ENCODE measurements around the gene EEF1G. TPM values are rescaled to one million over a fixed set of nuclear protein-coding genes. Genes with fewer than 3 reads are reported as not detected.

Gene EEF1G
- polyA plus RNA-seq, 2 of the 4 experiments (the other 2 are of a cell fraction) = 1,570 to 1,728 TPM

GRCh38 chr11:62556108-62556874, 17.4 kb downstream of the EEF1G start (continued):
- TF ChIP-seq ELK1 (IDR thresholded peaks at IDR 0.05; ENCODE audit: low read depth, low read length) = no peak
- peak; percentile 47 for TF ChIP-seq JUNB (IDR thresholded peaks at IDR 0.05)
- peak; percentile 78; the same call in 1 of the 2 replicates for TF ChIP-seq MYC (IDR thresholded peaks at IDR 0.05; ENCODE audit: borderline replicate concordance, low read length)
- no peak for TF ChIP-seq POLR2A (IDR thresholded peaks at IDR 0.05; ENCODE audit: low read length)
- peak; percentile 42; the same call in 1 of the 2 replicates for TF ChIP-seq HOXA7 (CRISPR knock-in tag; IDR thresholded peaks at IDR 0.05)
- TF ChIP-seq ZC3H11A (IDR thresholded peaks at IDR 0.05) = no peak
- TF ChIP-seq EP300 (IDR thresholded peaks at IDR 0.05) = no peak
- TF ChIP-seq RNF2 (IDR thresholded peaks at IDR 0.05; ENCODE audit: borderline replicate concordance, low read depth) = no peak

- Histone ChIP-seq H3K4me2 (peak overlapping the region; percentile 86), H3K4me1 (peaks cover 90% of the 10 kb centered on the region), H3K4me3 (no peak overlapping the region; the same call in 2 of the 3 replicates), H3K9me3 (no peaks in the 10 kb centered on the region), H3K27ac (peak overlapping the region; percentile 90 to 94)
- FAIRE-seq (no peak), ATAC-seq (no peak), DNase-seq (ENCODE audit: low read depth in 1 of 2, low spot score in 1 of 2) (peak in 1 of 2 experiments; percentile 26)
- CTCF ChIA-PET = interaction anchor here (0.9 to 12.6 kb wide), 5 partner anchors 10 to 161 kb away, joined by 3 to 296 read pairs (median 46); partner anchors contain the start of genes AHNAK and SCGB1A1
- TF ChIP-seq EHF (CRISPR knock-in tag; IDR thresholded peaks at IDR 0.05) = no peak
- no peak for TF ChIP-seq HES2 (IDR thresholded peaks at IDR 0.05)
- TF ChIP-seq FOXS1 (CRISPR knock-in tag; IDR thresholded peaks at IDR 0.05) = no peak
- no peak for TF ChIP-seq ATOH8 (CRISPR knock-in tag; IDR thresholded peaks at IDR 0.05; ENCODE audit: low read depth)
- TF ChIP-seq MAFK (IDR thresholded peaks at IDR 0.05; ENCODE audit: partially characterized antibody) = no peak
- 53% methylated on average over 4 of the region's 4 CpGs for whole genome bisulfite sequencing (ENCODE audit: missing lambda C conversion rate)
- POLR2A ChIA-PET = interaction anchor here (1.1 to 4.1 kb wide), 3 partner anchors 9 to 36 kb away, joined by 3 to 31 read pairs (median 9); partner anchors contain the start of genes AHNAK, EEF1G and TUT1
Observed at GRCh38 chr11:62555464-62556107, 18.1 kb downstream of the EEF1G start.

GRCh38 chr11:62554387-62555167, 19.1 kb downstream of the EEF1G start:
- peak overlapping the region; percentile 90 to 94 for H3K27ac ChIP-seq
- CTCF ChIA-PET = interaction anchor here (0.9 to 12.6 kb wide), 11 partner anchors 9 to 160 kb away, joined by 3 to 296 read pairs (median 5); partner anchors contain the start of genes AHNAK, SCGB1A1 and TUT1
- TF ChIP-seq TP53 (CRISPR knock-in tag; IDR thresholded peaks at IDR 0.05) = no peak
- TF ChIP-seq MAFK (IDR thresholded peaks at IDR 0.05; ENCODE audit: partially characterized antibody) = peak; percentile 51
- no peak for TF ChIP-seq KDM5A (IDR thresholded peaks at IDR 0.05)
- TF ChIP-seq ESRRA (IDR thresholded peaks at IDR 0.05; ENCODE audit: borderline replicate concordance, low read length) = no peak
- no peak for TF ChIP-seq FOSL2 (IDR thresholded peaks at IDR 0.05)
- TF ChIP-seq FOSL2 (CRISPR knock-in tag; IDR thresholded peaks at IDR 0.05) = no peak
- no peak for TF ChIP-seq SMC3 (IDR thresholded peaks at IDR 0.05)
- TF ChIP-seq RNF2 (IDR thresholded peaks at IDR 0.05; ENCODE audit: borderline replicate concordance, low read depth) = no peak
- TF ChIP-seq POLR2AphosphoS2 (conservative IDR thresholded peaks at IDR 0.05; ENCODE audit: low read length) = no peak
- WGBS (ENCODE audit: missing lambda C conversion rate) = 76% methylated on average over 7 of the region's 7 CpGs
- POLR2A ChIA-PET = interaction anchor here (0.7 to 4.1 kb wide), 4 partner anchors 37 to 199 kb away, joined by 3 to 31 read pairs (median 5); partner anchors contain the start of genes HNRNPUL2, TUT1 and ZBTB3
- peaks cover 83% of the 10 kb centered on the region for H3K4me1 ChIP-seq
- DNase-seq (ENCODE audit: low read depth in 1 of 2, low spot score in 1 of 2) = no peak
- no peak for ATAC-seq
- H3K9me3 ChIP-seq = no peaks in the 10 kb centered on the region
- peak overlapping the region; percentile 22; the same call in 1 of the 3 replicates for H3K4me3 ChIP-seq
- no peak for FAIRE-seq
- H3K4me2 ChIP-seq = peak overlapping the region; percentile 86

Measured in A549 (cell line).